Nephron (organoid): ENCODE results near the gene CUEDC1.

Experiments used
- H3K27ac Mint-ChIP-seq, 3 experiments: 2 replicates each; pipeline ENCODE4 v1.8.0; 2020; ENCODE audit warnings: mixed read lengths in 3 of 3, mild to moderate bottlenecking in 2 of 3, moderate library complexity in 1 of 3
- H3K27me3 Mint-ChIP-seq: 2 replicates; pipeline ENCODE4 v1.8.0; 2021; ENCODE audit warnings: low read depth, mild to moderate bottlenecking, moderate library complexity, mixed read lengths
- H3K36me3 Mint-ChIP-seq: 2 replicates; pipeline ENCODE4 v1.8.0; 2020; ENCODE audit warnings: low read depth, mixed read lengths
- H3K4me1 Mint-ChIP-seq: 2 replicates; pipeline ENCODE4 v1.8.0; 2020; ENCODE audit warnings: mixed read lengths
- H3K4me3 Mint-ChIP-seq, 3 experiments: 2 replicates each; pipeline ENCODE4 v1.8.0; 2020; ENCODE audit warnings: mild to moderate bottlenecking in 3 of 3, mixed read lengths in 3 of 3, moderate library complexity in 2 of 3
- H3K9me3 Mint-ChIP-seq: 2 replicates; pipeline ENCODE4 v1.8.0; 2020; ENCODE audit warnings: mixed read lengths
- CTCF ChIP-seq, 3 experiments: fragments of 200-600 bp; sonication (generic); IDR thresholded peaks; one replicate each; pipeline ENCODE4 v1.5.0; 2021; ENCODE audit warnings: antibody characterized with exemption in 3 of 3; ENCODE audit not compliant: unreplicated experiment in 3 of 3

The CUEDC1 gene

GRCh38 chr17:57881143-57881542 lies 74.1 kb downstream of the CUEDC1 start:
- TF ChIP-seq CTCF (IDR thresholded peaks at IDR 0.05; ENCODE audit: unreplicated experiment in 3 of 3): no peak
- Mint-ChIP-seq H3K27me3 (no peaks in the 10 kb centered on the region), H3K27ac (peak overlapping the region; percentile 87 to 99 (median 94))

DNA sequence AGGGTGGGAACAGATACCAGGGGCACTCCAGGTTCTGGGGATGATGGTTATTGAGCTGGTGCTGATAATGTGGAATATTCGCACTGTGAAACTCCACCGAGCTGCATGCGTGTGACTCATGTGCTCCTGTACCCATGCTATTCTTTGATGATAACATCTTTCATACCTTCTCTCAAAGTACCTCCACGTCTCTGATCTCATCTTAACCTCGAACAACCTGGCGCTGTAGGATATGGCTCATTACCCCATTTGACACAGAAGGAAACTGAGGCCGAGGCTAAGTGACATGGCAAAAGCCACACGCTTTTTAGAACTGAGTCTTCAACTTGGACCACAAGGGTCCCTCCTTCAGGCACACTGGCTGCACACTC lies 75.1 kb downstream of the CUEDC1 start:
- H3K9me3 Mint-ChIP-seq: no peaks in the 10 kb centered on the region
- H3K27ac Mint-ChIP-seq: peak overlapping the region; percentile 87 to 99 (median 94)
- no peaks in the 10 kb centered on the region for H3K27me3 Mint-ChIP-seq
- peaks cover 32% of the 10 kb centered on the region for H3K36me3 Mint-ChIP-seq
- H3K4me1 Mint-ChIP-seq: peaks cover 84% of the 10 kb centered on the region
- H3K4me3 Mint-ChIP-seq: peak overlapping the region in 1 of 3 experiments; percentile 22
- TF ChIP-seq CTCF (IDR thresholded peaks at IDR 0.05; ENCODE audit: unreplicated experiment in 3 of 3): no peak

More at GRCh38 chr17:57881143-57881542, 74.1 kb downstream of the CUEDC1 start:
- Mint-ChIP-seq H3K9me3 (no peaks in the 10 kb centered on the region), H3K4me3 (peak overlapping the region; percentile 61 to 67 (median 63)), H3K4me1 (peaks cover 73% of the 10 kb centered on the region), H3K36me3 (peaks cover 33% of the 10 kb centered on the region)

- no peak for TF ChIP-seq CTCF (IDR thresholded peaks at IDR 0.05; ENCODE audit: unreplicated experiment in 3 of 3)
- H3K4me3 Mint-ChIP-seq: peak overlapping the region; percentile 22 to 40 (median 26)
- H3K9me3 Mint-ChIP-seq: no peaks in the 10 kb centered on the region
- H3K4me1 Mint-ChIP-seq: peaks cover 87% of the 10 kb centered on the region
- peaks cover 27% of the 10 kb centered on the region for H3K36me3 Mint-ChIP-seq
- H3K27ac Mint-ChIP-seq: peak overlapping the region; percentile 87 to 99 (median 94)
- H3K27me3 Mint-ChIP-seq: no peaks in the 10 kb centered on the region
Observed at GRCh38 chr17:57879437-57880085, 75.7 kb downstream of the CUEDC1 start.

GRCh38 chr17:57877803-57878377 lies 77.3 kb downstream of the CUEDC1 start:
- peaks cover 3% of the 10 kb centered on the region for H3K27me3 Mint-ChIP-seq
- no peak for TF ChIP-seq CTCF (IDR thresholded peaks at IDR 0.05; ENCODE audit: unreplicated experiment in 3 of 3)

GRCh38 chr17:57876866-57877237 lies 78.4 kb downstream of the CUEDC1 start:
- Mint-ChIP-seq H3K4me3 (no peak overlapping the region), H3K9me3 (no peaks in the 10 kb centered on the region), H3K27ac (peak overlapping the region; percentile 73 to 98 (median 86)), H3K36me3 (peaks cover 13% of the 10 kb centered on the region), H3K4me1 (peaks cover 86% of the 10 kb centered on the region), H3K27me3 (peaks cover 3% of the 10 kb centered on the region)
- TF ChIP-seq CTCF (IDR thresholded peaks at IDR 0.05; ENCODE audit: unreplicated experiment in 3 of 3): no peak

More at GRCh38 chr17:57877803-57878377, 77.3 kb downstream of the CUEDC1 start:
- H3K4me3 Mint-ChIP-seq: peak overlapping the region in 1 of 3 experiments; percentile 24
- peaks cover 17% of the 10 kb centered on the region for H3K36me3 Mint-ChIP-seq
- H3K27ac Mint-ChIP-seq: peak overlapping the region; percentile 72 to 76 (median 74)
- no peaks in the 10 kb centered on the region for H3K9me3 Mint-ChIP-seq
- H3K4me1 Mint-ChIP-seq: peaks cover 91% of the 10 kb centered on the region
